ENCODE measurements around the gene DMRTB1.

DMRTB1 gene

DNA sequence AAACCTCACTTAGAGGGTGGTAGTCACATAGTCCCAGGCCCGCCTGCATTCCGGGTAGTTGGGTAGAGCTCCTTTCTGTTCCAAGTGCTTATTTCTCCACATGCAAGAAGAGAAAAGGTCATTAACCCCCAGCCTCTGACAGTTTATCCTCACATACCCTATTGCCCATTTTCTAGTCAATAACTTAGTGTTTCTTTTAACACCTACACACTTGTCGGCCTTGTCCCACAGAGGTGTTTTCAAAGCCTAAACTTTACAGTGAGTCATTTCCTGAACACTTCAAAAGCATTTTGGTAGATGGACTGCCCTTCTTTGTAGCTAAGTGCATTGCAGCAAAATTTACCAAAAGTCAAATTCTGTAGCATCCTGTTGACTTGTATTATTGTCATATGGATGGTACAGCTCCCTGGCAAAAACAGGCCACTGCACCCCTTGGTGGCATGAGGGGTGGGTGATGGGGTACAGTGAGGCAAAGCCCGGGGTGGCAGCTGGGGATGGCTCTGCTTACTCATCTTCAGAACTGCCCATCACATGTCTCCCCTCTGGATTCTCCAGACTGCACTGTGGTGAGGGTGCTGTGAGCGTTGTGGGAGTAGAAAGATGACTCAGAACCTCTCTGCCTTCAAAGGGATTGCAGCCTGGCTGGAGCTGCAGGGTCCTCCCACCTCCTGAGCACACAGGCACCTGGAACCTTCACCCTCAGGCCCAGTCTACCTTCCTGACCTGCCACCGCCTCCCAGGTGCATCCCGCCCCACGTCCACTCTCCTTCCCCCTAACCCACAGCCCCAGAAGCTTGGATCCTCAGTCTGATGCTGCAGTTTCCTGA lies 45.8 kb upstream of the DMRTB1 start:
- no peak overlapping the region for H3K4me3 ChIP-seq (ENCODE audit: low read depth, low read length)
- TF ChIP-seq, protein P1, sequence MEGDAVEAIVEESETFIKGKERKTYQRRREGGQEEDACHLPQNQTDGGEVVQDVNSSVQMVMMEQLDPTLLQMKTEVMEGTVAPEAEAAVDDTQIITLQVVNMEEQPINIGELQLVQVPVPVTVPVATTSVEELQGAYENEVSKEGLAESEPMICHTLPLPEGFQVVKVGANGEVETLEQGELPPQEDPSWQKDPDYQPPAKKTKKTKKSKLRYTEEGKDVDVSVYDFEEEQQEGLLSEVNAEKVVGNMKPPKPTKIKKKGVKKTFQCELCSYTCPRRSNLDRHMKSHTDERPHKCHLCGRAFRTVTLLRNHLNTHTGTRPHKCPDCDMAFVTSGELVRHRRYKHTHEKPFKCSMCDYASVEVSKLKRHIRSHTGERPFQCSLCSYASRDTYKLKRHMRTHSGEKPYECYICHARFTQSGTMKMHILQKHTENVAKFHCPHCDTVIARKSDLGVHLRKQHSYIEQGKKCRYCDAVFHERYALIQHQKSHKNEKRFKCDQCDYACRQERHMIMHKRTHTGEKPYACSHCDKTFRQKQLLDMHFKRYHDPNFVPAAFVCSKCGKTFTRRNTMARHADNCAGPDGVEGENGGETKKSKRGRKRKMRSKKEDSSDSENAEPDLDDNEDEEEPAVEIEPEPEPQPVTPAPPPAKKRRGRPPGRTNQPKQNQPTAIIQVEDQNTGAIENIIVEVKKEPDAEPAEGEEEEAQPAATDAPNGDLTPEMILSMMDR (IDR thresholded peaks at IDR 0.05; ENCODE audit: borderline replicate concordance, insufficient read depth, low read depth, low read length): no peak

DNA sequence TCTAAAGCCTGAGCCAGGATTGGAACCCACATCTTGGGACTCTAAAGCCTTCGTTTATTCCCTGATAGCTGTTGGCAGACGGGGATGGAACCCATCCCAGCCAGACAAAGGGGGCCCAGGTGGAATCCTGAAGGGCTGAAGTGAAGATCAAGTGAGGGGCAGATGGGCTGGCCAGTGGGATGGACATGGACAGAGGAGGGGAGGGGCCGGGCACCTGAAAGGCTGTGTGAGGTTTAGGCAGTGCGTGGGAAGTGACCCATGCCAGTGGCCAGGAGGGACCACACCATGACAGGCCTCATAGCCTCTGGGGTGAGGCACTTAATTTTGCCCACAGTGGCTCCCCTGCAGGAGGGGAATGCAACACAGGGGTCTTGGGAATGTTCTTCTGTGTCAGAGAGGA lies 44.6 kb upstream of the DMRTB1 start:
- TF ChIP-seq, protein P1 (IDR thresholded peaks at IDR 0.05; ENCODE audit: borderline replicate concordance, insufficient read depth, low read depth, low read length): no peak
- H3K4me3 ChIP-seq (ENCODE audit: low read depth, low read length): no peak overlapping the region

DNA sequence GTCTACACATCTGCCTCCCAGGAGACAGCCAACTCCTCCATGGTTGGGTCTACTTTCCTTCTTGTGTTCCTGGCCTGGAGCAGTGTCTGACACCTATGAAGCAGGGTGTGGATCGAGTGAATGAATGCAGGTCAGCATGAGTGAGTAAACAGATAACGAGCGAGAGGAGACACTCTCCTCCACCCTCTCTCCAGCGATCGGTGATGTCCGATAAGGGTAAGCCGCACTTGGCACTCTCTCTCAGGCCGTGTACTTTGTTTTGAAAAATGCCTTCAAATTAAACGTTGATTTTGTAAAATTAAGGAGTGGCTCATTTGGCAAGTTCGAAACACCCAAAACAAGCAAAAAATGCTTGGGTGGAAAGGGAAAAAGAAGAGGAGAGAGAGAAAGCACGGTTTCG lies 43.8 kb upstream of the DMRTB1 start:
- TF ChIP-seq, protein P1 (IDR thresholded peaks at IDR 0.05; ENCODE audit: borderline replicate concordance, insufficient read depth, low read depth, low read length): no peak
- no peak overlapping the region for H3K4me3 ChIP-seq (ENCODE audit: low read depth, low read length)

DNA sequence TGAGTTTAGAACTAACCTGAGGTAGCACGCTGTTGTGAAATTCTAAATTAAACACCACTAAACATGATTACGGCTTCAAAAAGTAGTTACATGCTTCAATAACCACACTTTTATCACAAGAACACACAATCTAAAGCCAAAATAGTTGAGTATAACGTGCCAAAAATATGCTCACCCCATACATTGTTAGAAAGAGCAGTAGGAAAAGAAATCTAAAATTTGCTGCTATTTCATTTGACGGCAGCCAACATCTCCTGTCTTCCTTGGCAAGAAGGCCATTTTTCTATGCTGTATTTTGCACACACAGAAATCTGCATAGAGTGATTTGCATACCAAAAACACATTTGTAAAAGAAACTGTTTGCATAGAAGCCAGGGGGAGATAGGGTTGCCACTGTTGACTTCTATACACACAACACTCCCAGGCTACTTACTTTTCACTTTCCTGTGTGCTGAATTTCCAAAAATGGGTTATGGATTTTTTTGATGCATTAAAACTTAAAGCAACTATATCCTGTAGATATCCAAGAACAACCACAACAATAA lies 42.9 kb upstream of the DMRTB1 start:
- no peak overlapping the region for H3K4me3 ChIP-seq (ENCODE audit: low read depth, low read length)
- TF ChIP-seq, protein P1 (IDR thresholded peaks at IDR 0.05; ENCODE audit: borderline replicate concordance, insufficient read depth, low read depth, low read length): no peak

DNA sequence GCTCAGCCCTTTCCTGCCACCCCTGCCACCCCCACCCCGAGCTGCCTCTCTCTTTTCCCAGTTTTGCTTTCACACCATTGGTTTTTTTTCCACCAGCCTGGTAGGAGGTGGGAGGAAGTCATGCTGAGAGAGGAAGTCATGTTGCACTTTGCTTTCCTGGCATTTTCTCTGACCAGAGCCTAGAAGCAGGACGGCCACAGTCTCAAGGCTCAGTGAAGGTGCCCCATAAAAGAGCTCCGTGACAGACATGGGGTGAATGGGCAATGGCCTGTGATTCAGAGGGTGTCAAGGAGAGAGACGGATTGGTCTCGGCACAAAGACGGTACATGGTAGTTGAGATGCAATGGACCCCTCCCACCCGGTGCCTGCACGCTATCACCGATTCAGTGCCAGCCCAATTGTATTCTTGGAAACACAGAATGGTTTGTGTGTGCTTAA lies 42.1 kb upstream of the DMRTB1 start:
- TF ChIP-seq, protein P1 (IDR thresholded peaks at IDR 0.05; ENCODE audit: borderline replicate concordance, insufficient read depth, low read depth, low read length): no peak
- no peak overlapping the region for H3K4me3 ChIP-seq (ENCODE audit: low read depth, low read length)

DNA sequence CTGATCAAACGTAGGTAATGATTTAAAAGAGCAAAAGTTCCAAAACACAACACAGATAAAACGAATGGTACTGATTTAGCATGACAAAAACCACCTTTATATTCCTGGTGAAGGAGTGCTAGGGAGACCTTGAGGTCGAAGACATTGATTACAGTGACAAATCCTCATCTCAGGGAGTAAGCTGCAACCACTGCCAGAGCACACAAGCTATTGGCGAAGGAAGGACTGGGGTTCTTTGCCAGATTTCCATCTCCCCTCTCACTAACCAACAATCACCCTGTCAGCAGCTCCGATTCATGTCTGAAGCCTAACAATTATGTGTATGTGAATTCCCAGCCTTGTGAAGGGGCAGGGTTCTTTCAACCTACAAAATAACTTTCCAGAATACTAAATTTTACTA lies 40.2 kb upstream of the DMRTB1 start:
- TF ChIP-seq, protein P1 (IDR thresholded peaks at IDR 0.05; ENCODE audit: borderline replicate concordance, insufficient read depth, low read depth, low read length): no peak
- no peak overlapping the region for H3K4me3 ChIP-seq (ENCODE audit: low read depth, low read length)

DNA sequence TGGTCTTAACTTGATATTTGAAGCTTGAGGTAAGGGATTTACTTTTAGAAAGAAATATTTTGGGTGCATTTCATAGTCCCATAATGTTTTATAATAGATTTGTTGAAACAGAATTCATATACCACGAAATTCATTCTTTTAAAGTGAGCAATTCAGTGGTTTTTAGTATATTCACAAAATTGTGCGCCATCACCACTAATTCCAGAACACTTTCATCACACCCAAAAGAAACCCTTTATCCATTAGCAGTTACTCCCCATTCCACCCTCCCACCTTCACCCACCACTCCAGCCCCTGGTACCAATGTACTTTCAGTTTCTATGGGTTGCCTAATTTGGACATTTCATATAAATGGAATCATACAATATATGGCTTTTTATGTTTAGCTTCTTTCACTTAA lies 38.9 kb upstream of the DMRTB1 start:
- no peak overlapping the region for H3K4me3 ChIP-seq (ENCODE audit: low read depth, low read length)
- TF ChIP-seq, protein P1 (IDR thresholded peaks at IDR 0.05; ENCODE audit: borderline replicate concordance, insufficient read depth, low read depth, low read length): no peak
